MM.1S (cell line): ENCODE measurements around the gene SMIM34.
"Not testable (repeated sequence)": the region's sequence is repeated elsewhere in the genome, so short reads cannot be mapped to it uniquely, and the experiment has no call there.

Source experiments
- EZH2 ChIP-seq: fragments of 300-600 bp; sonication (generic); optimal IDR thresholded peaks from 2 replicates; pipeline ENCODE3; 2017; ENCODE audit warnings: low read depth, mild to moderate bottlenecking, antibody characterized with exemption, low read length, mixed read lengths
- EZH2phosphoT487 ChIP-seq: fragments of 300-600 bp; sonication (generic); IDR thresholded peaks from 2 replicates; pipeline ENCODE4 v1.6.1; 2018; ENCODE audit warnings: antibody characterized with exemption, low read length
- TF ChIP-seq, protein P1 (sequence below): fragments of 300-600 bp; sonication (generic); IDR thresholded peaks from 2 replicates; pipeline ENCODE4 v1.5.1; 2016; ENCODE audit warnings: antibody characterized with exemption, low read length, mixed read lengths

DNA sequence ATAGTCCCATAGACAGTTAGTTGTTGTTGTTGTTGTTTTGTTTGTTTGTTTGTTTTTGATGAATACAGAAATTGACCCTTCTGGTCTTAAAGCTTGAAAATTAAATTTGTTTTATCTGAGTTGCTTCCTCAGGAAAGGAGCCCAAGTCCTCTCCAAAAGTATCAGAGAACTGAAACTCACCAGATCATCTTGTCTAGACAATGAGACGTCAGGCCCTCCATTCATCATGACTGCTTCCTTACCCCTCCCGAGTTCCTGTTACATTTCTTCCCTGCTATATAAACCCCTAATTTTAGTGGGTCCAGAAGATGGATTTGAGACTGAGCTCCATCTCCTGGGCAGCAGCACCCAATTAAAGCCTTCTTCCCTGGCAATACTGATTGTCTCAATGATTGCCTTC is 17.1 kb downstream of the SMIM34 start:
- TF ChIP-seq, protein P1, sequence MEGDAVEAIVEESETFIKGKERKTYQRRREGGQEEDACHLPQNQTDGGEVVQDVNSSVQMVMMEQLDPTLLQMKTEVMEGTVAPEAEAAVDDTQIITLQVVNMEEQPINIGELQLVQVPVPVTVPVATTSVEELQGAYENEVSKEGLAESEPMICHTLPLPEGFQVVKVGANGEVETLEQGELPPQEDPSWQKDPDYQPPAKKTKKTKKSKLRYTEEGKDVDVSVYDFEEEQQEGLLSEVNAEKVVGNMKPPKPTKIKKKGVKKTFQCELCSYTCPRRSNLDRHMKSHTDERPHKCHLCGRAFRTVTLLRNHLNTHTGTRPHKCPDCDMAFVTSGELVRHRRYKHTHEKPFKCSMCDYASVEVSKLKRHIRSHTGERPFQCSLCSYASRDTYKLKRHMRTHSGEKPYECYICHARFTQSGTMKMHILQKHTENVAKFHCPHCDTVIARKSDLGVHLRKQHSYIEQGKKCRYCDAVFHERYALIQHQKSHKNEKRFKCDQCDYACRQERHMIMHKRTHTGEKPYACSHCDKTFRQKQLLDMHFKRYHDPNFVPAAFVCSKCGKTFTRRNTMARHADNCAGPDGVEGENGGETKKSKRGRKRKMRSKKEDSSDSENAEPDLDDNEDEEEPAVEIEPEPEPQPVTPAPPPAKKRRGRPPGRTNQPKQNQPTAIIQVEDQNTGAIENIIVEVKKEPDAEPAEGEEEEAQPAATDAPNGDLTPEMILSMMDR: not testable (repeated sequence)
- TF ChIP-seq EZH2, EZH2phosphoT487: not testable (repeated sequence)
